Thyroid gland (tissue), 4 donors: Measurements from ENCODE around the gene FBXO4.

Experiments used
- POLR2A ChIP-seq, 2 donors: fragments of 450-650 bp; IDR thresholded peaks; one replicate each; pipeline ENCODE4 v1.6.1; 2017; ENCODE audit warnings: antibody characterized with exemption in 2 of 2, mild to moderate bottlenecking in 2 of 2, moderate library complexity in 1 of 2
- TF ChIP-seq, protein P1 (sequence below), 6 experiments: fragments of 200-600 bp in 3 of 6; fragments of 450-650 bp in 3 of 6; sonication (generic) in 3 of 6; IDR thresholded peaks; one replicate each; pipeline ENCODE4 v1.5.1; 2016 to 2019; ENCODE audit warnings: antibody characterized with exemption in 6 of 6, mild to moderate bottlenecking in 2 of 6, inconsistent platforms in 1 of 6, moderate library complexity in 1 of 6

DNA sequence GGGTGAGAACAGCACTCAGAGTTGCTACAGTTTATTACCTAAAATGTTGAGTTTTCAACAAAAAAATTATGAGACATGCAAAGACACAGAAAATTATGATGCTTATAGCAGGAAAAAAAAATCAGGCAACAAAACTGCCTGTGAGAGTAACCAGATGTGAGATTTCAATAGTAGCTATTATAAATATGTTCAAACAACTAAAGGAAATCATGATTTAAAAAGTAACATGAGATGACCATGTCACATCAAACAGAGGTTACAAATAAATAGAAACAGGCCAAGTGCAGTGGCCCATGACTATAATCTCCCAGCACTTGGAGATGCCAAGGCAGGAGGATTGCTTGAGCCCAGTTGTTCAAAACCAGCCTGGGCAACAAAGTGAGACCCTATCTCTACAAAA lies 33.0 kb upstream of the FBXO4 start:
- no peak for TF ChIP-seq POLR2A (IDR thresholded peaks at IDR 0.05)
- TF ChIP-seq, protein P1, sequence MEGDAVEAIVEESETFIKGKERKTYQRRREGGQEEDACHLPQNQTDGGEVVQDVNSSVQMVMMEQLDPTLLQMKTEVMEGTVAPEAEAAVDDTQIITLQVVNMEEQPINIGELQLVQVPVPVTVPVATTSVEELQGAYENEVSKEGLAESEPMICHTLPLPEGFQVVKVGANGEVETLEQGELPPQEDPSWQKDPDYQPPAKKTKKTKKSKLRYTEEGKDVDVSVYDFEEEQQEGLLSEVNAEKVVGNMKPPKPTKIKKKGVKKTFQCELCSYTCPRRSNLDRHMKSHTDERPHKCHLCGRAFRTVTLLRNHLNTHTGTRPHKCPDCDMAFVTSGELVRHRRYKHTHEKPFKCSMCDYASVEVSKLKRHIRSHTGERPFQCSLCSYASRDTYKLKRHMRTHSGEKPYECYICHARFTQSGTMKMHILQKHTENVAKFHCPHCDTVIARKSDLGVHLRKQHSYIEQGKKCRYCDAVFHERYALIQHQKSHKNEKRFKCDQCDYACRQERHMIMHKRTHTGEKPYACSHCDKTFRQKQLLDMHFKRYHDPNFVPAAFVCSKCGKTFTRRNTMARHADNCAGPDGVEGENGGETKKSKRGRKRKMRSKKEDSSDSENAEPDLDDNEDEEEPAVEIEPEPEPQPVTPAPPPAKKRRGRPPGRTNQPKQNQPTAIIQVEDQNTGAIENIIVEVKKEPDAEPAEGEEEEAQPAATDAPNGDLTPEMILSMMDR (IDR thresholded peaks at IDR 0.05), result no peak
